Calu3 (cell line): ENCODE results near the gene CAMK2N1. TPM values are rescaled to one million over a fixed set of nuclear protein-coding genes. Genes with fewer than 3 reads are reported as not detected.

Experiments
- BruUV-seq: library from RNA; stranded (reverse); fragments of 400-500 nt; replicated peaks from 2 replicates; lab custom pipeline; 2021; lab: Mats Ljungman, UMichigan
- CTCF ChIA-PET: fragments of 300-600 bp; sonication (Branson Sonifier 250); formaldehyde crosslinking; loops from one replicate; lab custom pipeline; 2022; ENCODE audit warnings: antibody characterized with exemption; lab: Charles Lee
- DNase-seq: peaks from one replicate; pipeline ENCODE4 v3.0.0; 2022
- H3K27ac Mint-ChIP-seq: one replicate; pipeline ENCODE4 v1.8.0; 2022; ENCODE audit warnings: mixed read lengths; ENCODE audit not compliant: unreplicated experiment
- H3K27me3 Mint-ChIP-seq: one replicate; pipeline ENCODE4 v1.8.0; 2022; ENCODE audit warnings: mixed read lengths; ENCODE audit not compliant: unreplicated experiment
- H3K36me3 Mint-ChIP-seq: one replicate; pipeline ENCODE4 v1.8.0; 2022; ENCODE audit warnings: mild to moderate bottlenecking, moderate library complexity, mixed read lengths; ENCODE audit not compliant: insufficient read depth, unreplicated experiment
- H3K4me1 Mint-ChIP-seq: one replicate; pipeline ENCODE4 v1.8.0; 2022; ENCODE audit warnings: mild to moderate bottlenecking, low read depth, mixed read lengths; ENCODE audit not compliant: unreplicated experiment
- H3K4me3 Mint-ChIP-seq: one replicate; pipeline ENCODE4 v1.8.0; 2022; ENCODE audit warnings: mild to moderate bottlenecking, low read depth, moderate library complexity, mixed read lengths; ENCODE audit not compliant: unreplicated experiment
- H3K9me3 Mint-ChIP-seq: one replicate; pipeline ENCODE4 v1.8.0; 2022; ENCODE audit warnings: low read depth, mixed read lengths; ENCODE audit not compliant: unreplicated experiment
- intact Hi-C: fragments of 100-400 bp; cut with micrococcal nuclease; formaldehyde crosslinking; loops from one replicate; pipeline ENCODE4 v1.10.0; 2022; ENCODE audit not compliant: unreplicated experiment
- total RNA-seq: library from RNA; stranded (reverse); gene quantifications from 2 replicates; pipeline ENCODE4 v1.2.3, GENCODE V29; 2022
- TF ChIP-seq, protein P1 (sequence below): fragments of 200-600 bp; IDR thresholded peaks from one replicate; pipeline ENCODE4 v1.8.0; 2022; ENCODE audit warnings: antibody characterized with exemption; ENCODE audit not compliant: unreplicated experiment

The CAMK2N1 gene
- total RNA-seq, 1 experiment from 2014 or later, result 56.0 TPM

DNA sequence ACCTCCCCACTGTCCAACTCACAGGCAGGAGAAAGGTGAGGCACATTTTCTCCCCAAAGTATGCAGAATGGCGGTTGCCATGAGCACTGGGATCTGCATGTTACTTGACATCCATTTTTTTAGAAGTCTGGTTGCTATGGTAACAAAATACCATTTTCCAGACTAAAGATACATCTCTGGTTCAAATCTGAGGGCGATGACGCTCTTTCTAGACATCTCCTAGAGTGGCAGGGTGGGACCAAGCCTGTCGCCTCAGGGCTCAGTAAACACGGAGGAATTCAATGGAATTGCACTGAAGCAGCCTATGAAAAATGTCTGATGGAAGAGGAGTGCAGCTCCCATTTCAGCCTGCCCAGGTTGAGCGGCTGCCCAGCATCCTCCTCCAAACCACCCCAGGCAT is 44.9 kb upstream of the CAMK2N1 start:
- DNase-seq, result no peak
- CTCF ChIA-PET, result no interaction called here
- Mint-ChIP-seq H3K4me3 (no peak overlapping the region), H3K36me3 (peaks cover 4% of the 10 kb centered on the region), H3K9me3 (no peaks in the 10 kb centered on the region), H3K4me1 (peaks cover 9% of the 10 kb centered on the region), H3K27me3 (peaks cover 94% of the 10 kb centered on the region), H3K27ac (no peak overlapping the region)
- intact Hi-C loops, result no loop called here
- no TSS peak for BruUV-seq
- TF ChIP-seq, protein P1, sequence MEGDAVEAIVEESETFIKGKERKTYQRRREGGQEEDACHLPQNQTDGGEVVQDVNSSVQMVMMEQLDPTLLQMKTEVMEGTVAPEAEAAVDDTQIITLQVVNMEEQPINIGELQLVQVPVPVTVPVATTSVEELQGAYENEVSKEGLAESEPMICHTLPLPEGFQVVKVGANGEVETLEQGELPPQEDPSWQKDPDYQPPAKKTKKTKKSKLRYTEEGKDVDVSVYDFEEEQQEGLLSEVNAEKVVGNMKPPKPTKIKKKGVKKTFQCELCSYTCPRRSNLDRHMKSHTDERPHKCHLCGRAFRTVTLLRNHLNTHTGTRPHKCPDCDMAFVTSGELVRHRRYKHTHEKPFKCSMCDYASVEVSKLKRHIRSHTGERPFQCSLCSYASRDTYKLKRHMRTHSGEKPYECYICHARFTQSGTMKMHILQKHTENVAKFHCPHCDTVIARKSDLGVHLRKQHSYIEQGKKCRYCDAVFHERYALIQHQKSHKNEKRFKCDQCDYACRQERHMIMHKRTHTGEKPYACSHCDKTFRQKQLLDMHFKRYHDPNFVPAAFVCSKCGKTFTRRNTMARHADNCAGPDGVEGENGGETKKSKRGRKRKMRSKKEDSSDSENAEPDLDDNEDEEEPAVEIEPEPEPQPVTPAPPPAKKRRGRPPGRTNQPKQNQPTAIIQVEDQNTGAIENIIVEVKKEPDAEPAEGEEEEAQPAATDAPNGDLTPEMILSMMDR, result no peak

DNA sequence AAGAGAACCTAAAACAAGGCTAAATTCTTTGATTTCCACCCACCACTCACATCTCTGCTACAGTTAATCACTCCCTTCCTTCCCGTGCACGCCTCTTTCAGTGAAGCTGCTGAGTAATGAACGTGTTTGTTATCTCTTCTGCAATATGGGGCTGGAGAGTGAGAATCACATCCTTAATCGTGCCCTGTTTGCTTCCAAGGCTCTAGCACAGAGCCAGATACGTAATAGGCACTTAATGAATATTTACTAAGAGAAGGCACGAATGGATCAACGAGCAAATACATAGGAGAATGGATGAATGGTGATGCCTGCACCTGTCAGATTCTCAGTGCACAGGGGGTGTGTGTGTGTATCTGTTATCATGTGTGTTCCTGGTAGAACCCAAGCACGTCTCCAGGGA is 44.3 kb upstream of the CAMK2N1 start:
- H3K9me3 Mint-ChIP-seq, result no peaks in the 10 kb centered on the region
- no peak for DNase-seq
- TF ChIP-seq, protein P1, result no peak
- intact Hi-C loops, result no loop called here
- CTCF ChIA-PET, result no interaction called here
- H3K27ac Mint-ChIP-seq, result no peak overlapping the region
- BruUV-seq, result no TSS peak
- H3K36me3 Mint-ChIP-seq, result peaks cover 4% of the 10 kb centered on the region
- H3K4me1 Mint-ChIP-seq, result peaks cover 9% of the 10 kb centered on the region
- H3K27me3 Mint-ChIP-seq, result peaks cover 88% of the 10 kb centered on the region
- H3K4me3 Mint-ChIP-seq, result no peak overlapping the region

DNA sequence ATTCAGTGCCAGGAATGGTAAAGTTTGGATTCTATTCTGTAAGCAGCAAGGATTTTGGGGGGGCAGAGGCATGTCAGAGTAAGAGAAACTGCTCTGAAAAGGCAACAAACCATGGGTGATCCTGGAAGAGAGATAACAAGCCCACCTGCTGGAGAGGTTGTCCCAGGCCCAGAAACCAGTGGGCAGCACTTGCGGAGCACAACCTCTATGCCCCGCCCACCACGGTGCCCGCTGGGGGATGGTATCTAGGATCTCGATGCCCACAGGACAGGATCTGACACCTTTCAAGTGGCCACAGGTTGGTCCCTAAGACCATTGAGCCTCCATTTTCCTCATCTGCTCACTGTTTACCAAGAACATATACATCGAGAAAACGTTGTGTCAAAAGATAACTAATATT is 42.2 kb upstream of the CAMK2N1 start:
- H3K27me3 Mint-ChIP-seq, result peaks cover 68% of the 10 kb centered on the region
- peaks cover under 1% of the 10 kb centered on the region for H3K4me1 Mint-ChIP-seq
- H3K36me3 Mint-ChIP-seq, result peaks cover 4% of the 10 kb centered on the region
- no TSS peak for BruUV-seq
- no peak for DNase-seq
- CTCF ChIA-PET, result interaction anchor here (0.7 to 0.9 kb wide), 2 partner anchors 10 to 47 kb away, joined by 3 read pairs; no protein-coding TSS in a partner anchor
- intact Hi-C loops, result no loop called here
- H3K9me3 Mint-ChIP-seq, result no peaks in the 10 kb centered on the region
- TF ChIP-seq, protein P1, result no peak
- H3K4me3 Mint-ChIP-seq, result no peak overlapping the region
- no peak overlapping the region for H3K27ac Mint-ChIP-seq

DNA sequence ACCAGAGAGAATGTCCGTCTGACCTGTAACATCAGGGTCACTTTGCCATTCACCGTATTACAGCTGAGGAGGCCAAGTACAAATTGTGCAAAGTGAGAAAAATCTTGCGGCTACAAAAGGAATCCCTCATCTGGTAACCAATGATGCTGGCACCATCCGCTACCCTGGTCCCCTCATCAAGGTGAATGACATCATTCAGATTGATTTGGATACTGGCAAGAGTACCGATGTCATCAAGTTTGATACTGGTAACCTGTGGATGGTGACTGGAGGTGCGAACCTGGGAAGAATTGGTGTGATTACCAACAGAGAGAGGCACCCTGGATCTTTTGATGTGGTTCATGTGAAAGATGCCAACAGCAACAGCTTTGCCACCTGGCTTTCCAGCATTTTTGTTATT is 40.3 kb upstream of the CAMK2N1 start:
- no peak overlapping the region for H3K4me3 Mint-ChIP-seq
- DNase-seq, result no peak
- CTCF ChIA-PET, result no interaction called here
- no peaks in the 10 kb centered on the region for H3K9me3 Mint-ChIP-seq
- no peak overlapping the region for H3K27ac Mint-ChIP-seq
- peaks cover 48% of the 10 kb centered on the region for H3K27me3 Mint-ChIP-seq
- peaks cover 10% of the 10 kb centered on the region for H3K36me3 Mint-ChIP-seq
- intact Hi-C loops, result no loop called here
- BruUV-seq, result no TSS peak
- H3K4me1 Mint-ChIP-seq, result no peaks in the 10 kb centered on the region
- TF ChIP-seq, protein P1, result no peak
